ENCODE data around the gene XCL2. TPM values are rescaled to one million over a fixed set of nuclear protein-coding genes. Genes with fewer than 3 reads are reported as not detected.

XCL2 gene
- total and polyA plus RNA-seq, 10 of the 15 experiments (the other 5 are each of a cell fraction or from before 2014, with no cell fraction given) = 0.50 to 299 (median 4.8) TPM

DNA sequence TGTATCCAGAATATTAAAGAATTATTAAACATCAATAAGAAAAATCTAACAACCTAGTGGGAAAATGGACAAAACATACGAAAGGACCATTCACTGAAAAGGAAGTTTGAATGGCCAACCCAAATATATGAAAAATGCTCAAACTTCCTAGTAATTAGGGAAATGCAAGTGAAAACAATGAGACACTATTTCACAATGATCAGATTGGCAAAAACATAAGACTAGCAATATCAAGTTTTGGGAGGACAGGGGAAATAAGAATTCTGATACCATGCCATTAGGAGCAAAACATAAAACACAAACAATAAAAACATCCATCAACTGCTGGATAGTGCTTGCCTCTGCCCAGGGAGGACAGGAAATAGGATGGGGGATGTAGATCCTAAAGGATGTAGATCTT lies 14.3 kb downstream of the XCL2 start (continued):
- TF ChIP-seq, protein P1, sequence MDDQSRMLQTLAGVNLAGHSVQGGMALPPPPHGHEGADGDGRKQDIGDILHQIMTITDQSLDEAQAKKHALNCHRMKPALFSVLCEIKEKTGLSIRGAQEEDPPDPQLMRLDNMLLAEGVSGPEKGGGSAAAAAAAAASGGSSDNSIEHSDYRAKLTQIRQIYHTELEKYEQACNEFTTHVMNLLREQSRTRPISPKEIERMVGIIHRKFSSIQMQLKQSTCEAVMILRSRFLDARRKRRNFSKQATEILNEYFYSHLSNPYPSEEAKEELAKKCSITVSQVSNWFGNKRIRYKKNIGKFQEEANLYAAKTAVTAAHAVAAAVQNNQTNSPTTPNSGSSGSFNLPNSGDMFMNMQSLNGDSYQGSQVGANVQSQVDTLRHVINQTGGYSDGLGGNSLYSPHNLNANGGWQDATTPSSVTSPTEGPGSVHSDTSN (IDR thresholded peaks at IDR 0.05; ENCODE audit: insufficient replicate concordance, low read depth, low read length) = no peak

DNA sequence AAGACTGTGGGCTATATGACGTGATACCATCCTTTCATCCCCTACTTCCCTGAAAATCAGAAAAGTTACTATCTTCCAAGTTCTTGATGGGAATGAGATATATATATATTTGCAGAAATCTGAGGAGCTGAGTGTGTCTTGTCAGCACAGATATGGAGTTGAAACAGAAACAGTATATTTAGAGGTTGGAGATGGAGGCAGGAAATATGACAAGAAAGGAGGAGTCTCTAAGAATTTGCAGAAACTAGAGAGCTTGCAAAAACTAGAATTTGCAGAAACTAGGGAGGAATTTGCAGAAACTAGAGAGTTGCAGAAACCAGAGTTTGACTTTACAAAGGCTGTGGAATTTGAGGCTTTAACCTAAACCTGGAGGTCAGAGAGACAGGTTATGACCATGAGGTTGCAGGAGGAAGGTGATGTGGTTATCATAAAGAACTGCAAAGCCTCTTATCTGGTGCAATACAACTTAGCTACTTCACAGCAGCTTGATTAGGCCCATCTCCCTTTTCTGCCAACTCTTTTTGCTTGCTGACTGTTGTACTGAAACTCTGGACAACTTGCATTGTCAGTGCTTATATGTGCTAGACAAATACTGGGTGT lies 22.3 kb downstream of the XCL2 start:
- ChIA-PET POLR2A (interaction anchor here (0.7 to 2.7 kb wide), 5 partner anchors 10 to 33 kb away, joined by 3 to 41 read pairs (median 3); no protein-coding TSS in a partner anchor), CTCF (interaction anchor here (0.9 to 3.3 kb wide), 5 partner anchors 12 to 39 kb away, joined by 3 to 22 read pairs (median 6); no protein-coding TSS in a partner anchor), SMC1A (ENCODE audit: uncharacterized antibody, unreplicated experiment) (interaction anchor here (0.6 to 4.9 kb wide), 19 partner anchors 9 to 595 kb away, joined by 3 to 96 read pairs (median 5); no protein-coding TSS in a partner anchor), RAD21 (ENCODE audit: unreplicated experiment) (interaction anchor here (1.0 to 3.4 kb wide), 9 partner anchors 12 to 287 kb away, joined by 3 to 100 read pairs (median 7); no protein-coding TSS in a partner anchor)
- DNase-seq (ENCODE audit: low read depth, low spot score) = no peak
- intact Hi-C loops (cut with micrococcal nuclease; ENCODE audit: unreplicated experiment) (no loop called here), in situ Hi-C loops (cut with MboI) (no loop called here)
- no peak overlapping the region for H3K4me3 ChIP-seq
- H3K36me3 ChIP-seq (ENCODE audit: control insufficient read depth in 2 of 2, insufficient read depth in 2 of 2, low read length in 1 of 2) = no peaks in the 10 kb centered on the region
- BruUV-seq (replicated peaks) = no TSS peak
- H3K79me2 ChIP-seq (ENCODE audit: control insufficient read depth, insufficient read depth, low read length) = no peaks in the 10 kb centered on the region
- H3K27ac ChIP-seq (ENCODE audit: control insufficient read depth, insufficient read depth) = no peak overlapping the region
- TF ChIP-seq, protein P2, sequence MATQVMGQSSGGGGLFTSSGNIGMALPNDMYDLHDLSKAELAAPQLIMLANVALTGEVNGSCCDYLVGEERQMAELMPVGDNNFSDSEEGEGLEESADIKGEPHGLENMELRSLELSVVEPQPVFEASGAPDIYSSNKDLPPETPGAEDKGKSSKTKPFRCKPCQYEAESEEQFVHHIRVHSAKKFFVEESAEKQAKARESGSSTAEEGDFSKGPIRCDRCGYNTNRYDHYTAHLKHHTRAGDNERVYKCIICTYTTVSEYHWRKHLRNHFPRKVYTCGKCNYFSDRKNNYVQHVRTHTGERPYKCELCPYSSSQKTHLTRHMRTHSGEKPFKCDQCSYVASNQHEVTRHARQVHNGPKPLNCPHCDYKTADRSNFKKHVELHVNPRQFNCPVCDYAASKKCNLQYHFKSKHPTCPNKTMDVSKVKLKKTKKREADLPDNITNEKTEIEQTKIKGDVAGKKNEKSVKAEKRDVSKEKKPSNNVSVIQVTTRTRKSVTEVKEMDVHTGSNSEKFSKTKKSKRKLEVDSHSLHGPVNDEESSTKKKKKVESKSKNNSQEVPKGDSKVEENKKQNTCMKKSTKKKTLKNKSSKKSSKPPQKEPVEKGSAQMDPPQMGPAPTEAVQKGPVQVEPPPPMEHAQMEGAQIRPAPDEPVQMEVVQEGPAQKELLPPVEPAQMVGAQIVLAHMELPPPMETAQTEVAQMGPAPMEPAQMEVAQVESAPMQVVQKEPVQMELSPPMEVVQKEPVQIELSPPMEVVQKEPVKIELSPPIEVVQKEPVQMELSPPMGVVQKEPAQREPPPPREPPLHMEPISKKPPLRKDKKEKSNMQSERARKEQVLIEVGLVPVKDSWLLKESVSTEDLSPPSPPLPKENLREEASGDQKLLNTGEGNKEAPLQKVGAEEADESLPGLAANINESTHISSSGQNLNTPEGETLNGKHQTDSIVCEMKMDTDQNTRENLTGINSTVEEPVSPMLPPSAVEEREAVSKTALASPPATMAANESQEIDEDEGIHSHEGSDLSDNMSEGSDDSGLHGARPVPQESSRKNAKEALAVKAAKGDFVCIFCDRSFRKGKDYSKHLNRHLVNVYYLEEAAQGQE (IDR thresholded peaks at IDR 0.05; ENCODE audit: low read depth, low read length) = no peak
- 0 out of 2 replicates have a peak, but pooled peaks have one; percentile 27 for TF ChIP-seq NR2F1 (conservative IDR thresholded peaks at IDR 0.05)
- no peaks in the 10 kb centered on the region; the same call in 1 of the 3 replicates for H3K9me3 ChIP-seq (replicated peaks; ENCODE audit: control insufficient read depth, insufficient read depth, low read length)
- FAIRE-seq = no peak
- peak; percentile 13; the same call in 1 of the 3 replicates for ATAC-seq
- no peak overlapping the region for H3K4me2 ChIP-seq (ENCODE audit: control insufficient read depth, insufficient read depth)
- H4K20me1 ChIP-seq (ENCODE audit: control insufficient read depth, insufficient read depth) = no peaks in the 10 kb centered on the region
- WGBS (ENCODE audit: insufficient coverage, insufficient replicate concordance, low lambda C conversion rate, missing lambda C conversion rate) = 0% methylated on average over 1 of the region's 1 CpG
- H2AFZ ChIP-seq (ENCODE audit: control insufficient read depth, low read depth, low read length) = no peak overlapping the region
- H3K27me3 ChIP-seq (replicated peaks in 1 of 2; ENCODE audit: control insufficient read depth in 2 of 2, insufficient read depth in 2 of 2, low read length in 1 of 2) = no peaks in the 10 kb centered on the region; a peak in 1 of 4 replicates
- H3K9ac ChIP-seq (ENCODE audit: control insufficient read depth, insufficient read depth, low read length) = no peak overlapping the region
- peaks cover 10% of the 10 kb centered on the region for H3K4me1 ChIP-seq (ENCODE audit: control insufficient read depth, insufficient read depth, low read length)
